ENCODE results near the gene BRINP1. TPM values are rescaled to one million over a fixed set of nuclear protein-coding genes. Genes with fewer than 3 reads are reported as not detected.

BRINP1 gene
- 1 to 10 TPM in 3 of 10 donors, under 1 TPM in 7; 0.08 to 4.0 (median 0.37) TPM for total RNA-seq
- polyA plus RNA-seq = under 1 TPM; 0.03 to 0.29 TPM
- long read RNA-seq, donor 1 = 0 reads
- long read RNA-seq, donor 2 = 0 reads
- long read RNA-seq, donor 3, partial matches to known transcripts = 0 of 1 reads
- long read RNA-seq, donor 3, other reads (novel, unspliced or antisense) = 0 of 1 reads

GRCh38 chr9:119368681-119369581 lies at the start of gene BRINP1:
BRINP1 (minus strand) TSS chr9:119369435; CDS start chr9:119313355, 56,080 bp downstream.
- intact Hi-C loops (cut with DNase I) = loop anchor here in 7 of 10 donors (5.0 to 10.0 kb wide), 5 partner anchors 534 to 1724 kb away; no protein-coding TSS in a partner anchor
- Histone ChIP-seq H3K4me1 (peaks cover 0 to 16% (median 5%) of the 10 kb centered on the region in 9 donors), H3K4me3 (peak within 1 kb of the TSS; percentile 25 to 56 (median 44)), H3K9me3 (no peaks in the 10 kb centered on the region), H3K27me3 (peaks cover 5 to 47% (median 40%) of the 10 kb centered on the region in 7 donors), H3K36me3 (no peaks in the 10 kb centered on the region), H3K27ac (no peak within 1 kb of the TSS)
- TF ChIP-seq CTCF (IDR thresholded peaks at IDR 0.05) = no peak
- WGBS, 2 donors = 1% methylated on average over 90 to 91 of the region's 91 CpGs
- ATAC-seq = peak; percentile 11 to 80 (median 52)
- peak in 1 of 2 donors; percentile 15 for DNase-seq

GRCh38 chr9:119418721-119419120 lies 49.5 kb upstream of the BRINP1 start:
- intact Hi-C loops (cut with DNase I) = no loop called here
- WGBS, 2 donors = 56 to 62% methylated on average over 1 of the region's 1 CpG

GRCh38 chr9:119416793-119417192 lies 47.6 kb upstream of the BRINP1 start:
- Histone ChIP-seq H3K4me1 (no peaks in the 10 kb centered on the region), H3K27ac (no peak overlapping the region), H3K27me3 (no peaks in the 10 kb centered on the region), H3K36me3 (no peaks in the 10 kb centered on the region), H3K4me3 (no peak overlapping the region), H3K9me3 (no peaks in the 10 kb centered on the region)
- intact Hi-C loops (cut with DNase I) = no loop called here
- no peak for DNase-seq
- no peak for TF ChIP-seq CTCF (IDR thresholded peaks at IDR 0.05)
- no peak for ATAC-seq

More at GRCh38 chr9:119418721-119419120, 49.5 kb upstream of the BRINP1 start:
- Histone ChIP-seq H3K4me3 (no peak overlapping the region), H3K27me3 (peaks cover 0 to 1% (median 0%) of the 10 kb centered on the region in 7 donors), H3K9me3 (no peaks in the 10 kb centered on the region), H3K36me3 (no peaks in the 10 kb centered on the region), H3K27ac (no peak overlapping the region), H3K4me1 (no peaks in the 10 kb centered on the region)
- ATAC-seq (no peak), DNase-seq (no peak)
- TF ChIP-seq CTCF (IDR thresholded peaks at IDR 0.05) = no peak

GRCh38 chr9:119412399-119412798 lies 43.2 kb upstream of the BRINP1 start:
- 62 to 65% methylated on average over 4 of the region's 4 CpGs for WGBS, 2 donors
- intact Hi-C loops (cut with DNase I) = no loop called here
- no peak for ATAC-seq
- no peaks in the 10 kb centered on the region for H3K36me3 ChIP-seq
- no peak for TF ChIP-seq CTCF (IDR thresholded peaks at IDR 0.05)
- H3K4me1 ChIP-seq = no peaks in the 10 kb centered on the region
- H3K9me3 ChIP-seq = no peaks in the 10 kb centered on the region
- H3K4me3 ChIP-seq = no peak overlapping the region
- DNase-seq = no peak
- no peak overlapping the region for H3K27ac ChIP-seq
- no peaks in the 10 kb centered on the region for H3K27me3 ChIP-seq
